ENCODE data around the gene TRAK1. TPM values are rescaled to one million over a fixed set of nuclear protein-coding genes. Genes with fewer than 3 reads are reported as not detected.

The TRAK1 gene
- total and polyA plus RNA-seq, 8 donors: 28.2 to 50.3 (median 31.0) TPM

GRCh38 chr3:42123824-42124658 is 32.9 kb downstream of the TRAK1 start:
- ATAC-seq (no peak), DNase-seq (no peak)
- TF ChIP-seq CTCF (IDR thresholded peaks at IDR 0.05): no peak
- H3K4me1 ChIP-seq: peaks cover 9 to 29% of the 10 kb centered on the region in 2 donors
- H3K4me3 ChIP-seq: no peak overlapping the region
- intact Hi-C loops (cut with DNase I): loop anchor here in 1 of 2 donors (10.0 kb wide), 1 partner anchor 61 kb away; no protein-coding TSS in a partner anchor
- H3K27ac ChIP-seq: no peak overlapping the region
- no peaks in the 10 kb centered on the region for H3K27me3 ChIP-seq
- peaks cover 0 to 15% of the 10 kb centered on the region in 2 donors for H3K36me3 ChIP-seq
- H3K9me3 ChIP-seq: no peaks in the 10 kb centered on the region

- Histone ChIP-seq H3K4me1 (peaks cover 0 to 10% of the 10 kb centered on the region in 2 donors), H3K27ac (no peak overlapping the region), H3K4me3 (no peak overlapping the region), H3K27me3 (no peaks in the 10 kb centered on the region), H3K9me3 (no peaks in the 10 kb centered on the region), H3K36me3 (peaks cover 0 to 15% of the 10 kb centered on the region in 2 donors)
- intact Hi-C loops (cut with DNase I): loop anchor here in 1 of 2 donors (10.0 kb wide), 1 partner anchor 58 kb away; no protein-coding TSS in a partner anchor
- TF ChIP-seq CTCF (IDR thresholded peaks at IDR 0.05): no peak
- DNase-seq (no peak), ATAC-seq (no peak)
Observed at GRCh38 chr3:42127226-42127625, 36.1 kb downstream of the TRAK1 start.

GRCh38 chr3:42128526-42128925 is 37.4 kb downstream of the TRAK1 start:
- DNase-seq (no peak), ATAC-seq (no peak)
- Histone ChIP-seq H3K9me3 (no peaks in the 10 kb centered on the region), H3K27me3 (no peaks in the 10 kb centered on the region), H3K4me3 (no peak overlapping the region), H3K36me3 (peaks cover 0 to 15% of the 10 kb centered on the region in 2 donors), H3K27ac (no peak overlapping the region), H3K4me1 (peaks cover 0 to 2% of the 10 kb centered on the region in 2 donors)
- TF ChIP-seq CTCF (IDR thresholded peaks at IDR 0.05): no peak
- intact Hi-C loops (cut with DNase I): loop anchor here in 1 of 2 donors (10.0 kb wide), 1 partner anchor 56 kb away; no protein-coding TSS in a partner anchor

- Histone ChIP-seq H3K27ac (peak overlapping the region in 1 of 2 donors; percentile 27), H3K9me3 (no peaks in the 10 kb centered on the region), H3K4me3 (no peak overlapping the region), H3K27me3 (no peaks in the 10 kb centered on the region), H3K4me1 (no peaks in the 10 kb centered on the region), H3K36me3 (peaks cover 0 to 15% of the 10 kb centered on the region in 2 donors)
- no peak for DNase-seq
- intact Hi-C loops (cut with DNase I): loop anchor here in 1 of 2 donors (10.0 kb wide), 1 partner anchor 56 kb away; no protein-coding TSS in a partner anchor
- TF ChIP-seq CTCF (IDR thresholded peaks at IDR 0.05): no peak
- peak; percentile 77 for ATAC-seq
Observed at GRCh38 chr3:42129014-42129953, 38.1 kb downstream of the TRAK1 start.

Data from left lung (tissue), 10 donors.